ENCODE measurements around the gene OXTR.

Gene OXTR

DNA sequence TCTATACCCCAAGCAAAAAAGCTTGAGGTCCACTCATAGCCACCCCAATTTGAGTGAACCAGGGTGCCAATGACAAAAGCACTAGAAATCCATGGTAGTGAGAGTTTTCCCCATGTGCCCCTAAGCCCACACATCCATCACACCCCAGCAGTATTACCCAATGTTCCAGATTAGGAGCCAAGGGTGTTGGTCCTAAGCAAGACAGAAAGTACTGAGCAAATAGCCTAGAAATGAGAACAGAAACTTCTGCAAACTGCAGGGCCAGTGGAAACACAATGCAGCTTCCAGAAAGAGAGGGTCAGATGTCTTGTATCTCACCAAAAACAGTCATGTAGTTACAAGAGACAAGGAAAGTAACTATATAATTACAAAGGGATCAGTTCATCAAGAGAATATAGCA lies 10.9 kb upstream of the OXTR start:
- ChIA-PET CTCF (interaction anchor here (1.2 to 2.5 kb wide), 2 partner anchors 11 to 118 kb away, joined by 3 to 10 read pairs; partner anchors contain the start of gene OXTR), POLR2A (no interaction called here)
- DNase-seq (ENCODE audit: low read depth, low spot score): no peak
- no peak overlapping the region for H3K4me3 ChIP-seq (ENCODE audit: low read depth, low read length)
- TF ChIP-seq, protein P1, sequence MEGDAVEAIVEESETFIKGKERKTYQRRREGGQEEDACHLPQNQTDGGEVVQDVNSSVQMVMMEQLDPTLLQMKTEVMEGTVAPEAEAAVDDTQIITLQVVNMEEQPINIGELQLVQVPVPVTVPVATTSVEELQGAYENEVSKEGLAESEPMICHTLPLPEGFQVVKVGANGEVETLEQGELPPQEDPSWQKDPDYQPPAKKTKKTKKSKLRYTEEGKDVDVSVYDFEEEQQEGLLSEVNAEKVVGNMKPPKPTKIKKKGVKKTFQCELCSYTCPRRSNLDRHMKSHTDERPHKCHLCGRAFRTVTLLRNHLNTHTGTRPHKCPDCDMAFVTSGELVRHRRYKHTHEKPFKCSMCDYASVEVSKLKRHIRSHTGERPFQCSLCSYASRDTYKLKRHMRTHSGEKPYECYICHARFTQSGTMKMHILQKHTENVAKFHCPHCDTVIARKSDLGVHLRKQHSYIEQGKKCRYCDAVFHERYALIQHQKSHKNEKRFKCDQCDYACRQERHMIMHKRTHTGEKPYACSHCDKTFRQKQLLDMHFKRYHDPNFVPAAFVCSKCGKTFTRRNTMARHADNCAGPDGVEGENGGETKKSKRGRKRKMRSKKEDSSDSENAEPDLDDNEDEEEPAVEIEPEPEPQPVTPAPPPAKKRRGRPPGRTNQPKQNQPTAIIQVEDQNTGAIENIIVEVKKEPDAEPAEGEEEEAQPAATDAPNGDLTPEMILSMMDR (IDR thresholded peaks at IDR 0.05; ENCODE audit: insufficient read depth, low read length, missing control alignments): no peak

DNA sequence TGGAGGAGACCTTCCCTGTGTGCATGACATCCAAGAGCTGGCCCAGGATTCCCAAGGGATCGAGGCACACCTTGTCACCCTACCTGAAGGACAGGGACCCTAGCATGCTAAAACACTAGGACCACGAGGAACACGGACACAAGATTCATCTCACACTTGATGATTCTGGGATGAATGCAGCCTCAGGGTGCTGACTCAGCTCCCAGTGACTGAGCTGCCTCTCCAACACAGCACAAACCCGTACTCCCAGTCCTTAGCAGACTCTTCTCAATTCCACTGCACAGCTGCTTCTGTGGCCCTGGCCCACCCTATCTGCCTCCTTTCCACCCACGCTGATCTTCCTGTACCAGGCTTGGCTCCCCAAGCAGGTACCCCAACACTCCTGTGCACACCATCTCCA lies 9.1 kb upstream of the OXTR start:
- POLR2A ChIA-PET: no interaction called here
- DNase-seq (ENCODE audit: low read depth, low spot score): no peak
- CTCF ChIA-PET: interaction anchor here (0.9 to 2.2 kb wide), 4 partner anchors 9 to 121 kb away, joined by 3 to 21 read pairs (median 4); partner anchors contain the start of gene OXTR

DNA sequence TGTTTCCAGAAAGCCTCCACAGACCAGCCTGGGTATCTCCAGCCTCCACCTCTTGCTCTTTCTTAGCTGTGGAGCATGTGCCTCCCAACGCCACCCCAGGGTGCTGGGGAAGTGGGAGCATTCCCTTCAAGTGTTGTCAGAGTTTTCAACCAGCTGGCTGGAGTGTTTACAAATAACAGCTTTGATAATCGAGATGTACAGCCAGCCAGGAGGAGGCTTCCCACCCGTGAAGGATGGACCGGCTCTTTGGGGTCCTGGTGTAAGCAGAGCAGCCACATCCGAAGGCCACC lies 8.5 kb upstream of the OXTR start:
- no peak for DNase-seq (ENCODE audit: low read depth, low spot score)
- CTCF ChIA-PET: interaction anchor here (0.9 to 2.2 kb wide), 5 partner anchors 9 to 160 kb away, joined by 3 to 21 read pairs (median 5); partner anchors contain the start of gene OXTR
- TF ChIP-seq, protein P1 (IDR thresholded peaks at IDR 0.05; ENCODE audit: insufficient read depth, low read length, missing control alignments): no peak
- no peak overlapping the region for H3K4me3 ChIP-seq (ENCODE audit: low read depth, low read length)
- POLR2A ChIA-PET: no interaction called here

More for the DNA sequence above, 9.1 kb upstream of the OXTR start:
- TF ChIP-seq, protein P1 (IDR thresholded peaks at IDR 0.05; ENCODE audit: insufficient read depth, low read length, missing control alignments): no peak
- H3K4me3 ChIP-seq (ENCODE audit: low read depth, low read length): no peak overlapping the region

DNA sequence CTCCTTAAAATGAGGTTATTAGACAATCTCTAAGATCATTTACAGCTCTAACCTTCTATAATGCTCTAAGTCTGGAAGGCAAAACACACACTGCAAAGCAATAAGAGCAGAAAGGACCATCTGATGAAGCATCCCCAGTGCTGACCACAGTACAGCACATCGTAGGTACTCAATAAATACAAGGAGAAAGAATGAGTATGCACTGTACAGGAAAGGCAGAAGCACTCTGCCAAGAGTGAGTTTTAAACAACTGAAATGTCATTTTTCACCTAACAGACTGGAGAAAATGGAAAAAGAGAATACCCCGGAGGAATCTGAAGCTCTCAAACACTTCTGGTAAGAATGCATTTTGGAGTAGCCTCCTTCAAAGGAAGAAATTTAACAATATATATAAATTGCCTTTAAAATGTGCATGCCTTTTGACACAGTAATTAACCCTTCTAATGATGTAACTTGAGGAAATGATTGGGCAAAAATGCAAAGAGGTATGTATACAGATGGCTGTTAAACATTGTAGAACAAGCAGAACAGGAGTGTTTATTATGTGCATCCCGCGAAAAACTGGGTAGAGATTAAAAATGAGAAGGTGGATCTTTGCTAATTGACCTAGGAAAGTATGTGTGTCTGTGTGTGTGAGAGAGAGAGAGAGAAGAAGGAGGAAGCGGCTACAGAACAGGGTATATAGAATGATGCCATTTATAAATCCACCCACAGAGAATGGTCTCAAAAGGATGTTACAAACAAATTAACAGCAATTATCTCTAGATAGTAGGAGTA lies 8.0 kb upstream of the OXTR start:
- TF ChIP-seq, protein P1 (IDR thresholded peaks at IDR 0.05; ENCODE audit: insufficient read depth, low read length, missing control alignments): no peak
- H3K4me3 ChIP-seq (ENCODE audit: low read depth, low read length): no peak overlapping the region
- ChIA-PET CTCF (interaction anchor here (1.1 to 2.2 kb wide), 4 partner anchors 8 to 161 kb away, joined by 3 to 21 read pairs (median 6); partner anchors contain the start of gene OXTR), POLR2A (interaction anchor here (1.2 kb wide), 1 partner anchor 15 kb away, joined by 3 read pairs; no protein-coding TSS in a partner anchor)
- DNase-seq (ENCODE audit: low read depth, low spot score): no peak

DNA sequence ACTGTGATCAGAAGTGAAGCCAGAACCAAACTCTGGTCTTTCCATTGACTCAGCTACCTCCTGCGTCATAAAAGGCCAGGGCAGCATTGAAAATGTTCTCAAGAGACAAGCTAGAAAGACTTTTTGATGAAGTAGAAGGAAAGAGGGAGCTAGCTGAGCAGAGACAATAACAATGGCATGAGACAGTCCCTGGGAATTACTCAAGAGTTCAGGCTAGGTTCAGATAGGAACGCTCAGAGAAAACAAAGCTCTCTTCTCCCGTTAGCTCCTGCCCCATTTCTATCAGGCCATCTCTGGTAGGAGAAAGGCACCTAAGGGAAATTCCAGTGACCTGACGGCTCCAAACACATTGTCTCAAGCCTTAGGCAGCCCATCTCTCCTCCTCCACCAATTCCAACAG lies 7.0 kb upstream of the OXTR start:
- CTCF ChIA-PET: interaction anchor here (1.0 to 2.1 kb wide), 5 partner anchors 12 to 238 kb away, joined by 3 to 7 read pairs (median 3); no protein-coding TSS in a partner anchor
- H3K4me3 ChIP-seq (ENCODE audit: low read depth, low read length): no peak overlapping the region
- POLR2A ChIA-PET: interaction anchor here (0.7 to 1.2 kb wide), 3 partner anchors 13 to 76 kb away, joined by 3 read pairs; no protein-coding TSS in a partner anchor
- DNase-seq (ENCODE audit: low read depth, low spot score): peak; percentile 77
- TF ChIP-seq, protein P1 (IDR thresholded peaks at IDR 0.05; ENCODE audit: insufficient read depth, low read length, missing control alignments): no peak

DNA sequence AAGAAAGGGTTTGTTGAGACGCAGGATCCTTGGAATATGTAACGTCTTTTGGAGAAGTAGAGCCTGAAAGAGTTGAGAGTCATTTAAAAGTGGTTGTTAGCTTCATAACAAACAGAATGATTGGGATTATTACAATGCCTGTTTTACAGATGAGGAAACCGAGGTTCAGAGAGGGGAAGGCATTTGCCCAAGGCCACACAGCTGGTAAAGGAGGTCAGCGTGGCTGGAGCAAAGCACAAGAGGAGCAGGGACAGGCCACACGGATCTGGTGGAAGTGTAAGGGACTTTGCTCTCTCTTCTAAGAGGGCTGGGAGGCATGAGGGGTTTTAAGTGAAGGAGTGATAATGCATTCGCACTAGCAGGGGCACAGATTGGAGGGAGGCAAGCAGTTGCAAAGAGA lies 6.2 kb upstream of the OXTR start:
- ChIA-PET POLR2A (no interaction called here), CTCF (interaction anchor here (1.7 kb wide), 1 partner anchor 239 kb away, joined by 5 read pairs; no protein-coding TSS in a partner anchor)
- TF ChIP-seq, protein P1 (IDR thresholded peaks at IDR 0.05; ENCODE audit: insufficient read depth, low read length, missing control alignments): no peak

More for the DNA sequence above, 6.2 kb upstream of the OXTR start:
- H3K4me3 ChIP-seq (ENCODE audit: low read depth, low read length): no peak overlapping the region
- no peak for DNase-seq (ENCODE audit: low read depth, low spot score)

All from AG04449 (cell line).